H9 (cell line): ENCODE measurements around the gene CCR5. TPM values are rescaled to one million over a fixed set of nuclear protein-coding genes. Genes with fewer than 3 reads are reported as not detected.

ENCODE experiments used
- DNase-seq: peaks from one replicate; pipeline ENCODE4 v3.0.0-alpha.2; 2017
- H2AFZ ChIP-seq: one replicate; pipeline ENCODE4 v1.6.1; 2013; ENCODE audit warnings: mild to moderate bottlenecking, low read length, control low read depth, moderate library complexity
- H2AK5ac ChIP-seq: 2 replicates; pipeline ENCODE4 v1.6.1; 2013; ENCODE audit warnings: low read length, control low read depth, mixed read lengths; ENCODE audit not compliant: insufficient read length
- H2BK120ac ChIP-seq: one replicate; pipeline ENCODE4 v1.6.1; 2013; ENCODE audit warnings: low read depth, mild to moderate bottlenecking, low read length, control low read depth, inconsistent platforms; ENCODE audit not compliant: poor library complexity, severe bottlenecking
- H2BK12ac ChIP-seq: 2 replicates; pipeline ENCODE4 v1.6.1; 2013; ENCODE audit warnings: low read length, control low read depth, mixed read lengths, low read depth; ENCODE audit not compliant: insufficient read length
- H2BK15ac ChIP-seq: 2 replicates; pipeline ENCODE4 v1.6.1; 2013; ENCODE audit warnings: low read depth, low read length, control low read depth
- H2BK20ac ChIP-seq: one replicate; pipeline ENCODE4 v1.6.1; 2013; ENCODE audit warnings: low read depth, mild to moderate bottlenecking, low read length, control low read depth, inconsistent platforms; ENCODE audit not compliant: poor library complexity, severe bottlenecking
- H2BK5ac ChIP-seq: 2 replicates; pipeline ENCODE4 v1.6.1; 2013; ENCODE audit warnings: low read length, control low read depth, mixed read lengths; ENCODE audit not compliant: insufficient read length
- H3K14ac ChIP-seq: 2 replicates; pipeline ENCODE4 v1.6.1; 2013; ENCODE audit warnings: low read length, control low read depth; ENCODE audit not compliant: insufficient read depth
- H3K18ac ChIP-seq: 2 replicates; pipeline ENCODE4 v1.6.1; 2013; ENCODE audit warnings: low read depth, mild to moderate bottlenecking, mixed read lengths, low read length, control low read depth; ENCODE audit not compliant: insufficient read length
- H3K23ac ChIP-seq: 2 replicates; pipeline ENCODE4 v1.6.1; 2013; ENCODE audit warnings: low read length, control low read depth, mixed read lengths, low read depth; ENCODE audit not compliant: insufficient read length
- H3K23me2 ChIP-seq: 2 replicates; pipeline ENCODE4 v1.6.1; 2013; ENCODE audit warnings: low read depth, mild to moderate bottlenecking, mixed read lengths, low read length, control low read depth; ENCODE audit not compliant: insufficient read length, poor library complexity, severe bottlenecking
- H3K27ac ChIP-seq: 2 replicates; pipeline ENCODE4 v1.5.1; 2013; ENCODE audit warnings: low read length, control low read depth, mixed read lengths, low read depth; ENCODE audit not compliant: insufficient read length
- H3K27me3 ChIP-seq: 2 replicates; pipeline ENCODE4 v1.6.1; 2013; ENCODE audit warnings: low read length, control low read depth, inconsistent platforms; ENCODE audit not compliant: insufficient read depth
- H3K4ac ChIP-seq: 2 replicates; pipeline ENCODE4 v1.6.1; 2013; ENCODE audit warnings: low read depth, mild to moderate bottlenecking, control low read depth, inconsistent platforms, low read length, moderate library complexity
- H3K4me1 ChIP-seq: 2 replicates; pipeline ENCODE4 v1.6.1; 2013; ENCODE audit warnings: low read length, control low read depth, inconsistent platforms; ENCODE audit not compliant: insufficient read depth
- H3K4me2 ChIP-seq: 2 replicates; pipeline ENCODE4 v1.6.1; 2013; ENCODE audit warnings: low read length, control low read depth, mixed read lengths; ENCODE audit not compliant: insufficient read length, insufficient read depth
- H3K56ac ChIP-seq: 2 replicates; pipeline ENCODE4 v1.6.1; 2013; ENCODE audit warnings: low read depth, mild to moderate bottlenecking, mixed read lengths, low read length, control low read depth; ENCODE audit not compliant: insufficient read length
- H3K79me1 ChIP-seq: 2 replicates; pipeline ENCODE4 v1.6.1; 2013; ENCODE audit warnings: low read depth, mild to moderate bottlenecking, moderate library complexity, low read length, control low read depth, inconsistent platforms; ENCODE audit not compliant: insufficient read depth, poor library complexity, severe bottlenecking
- H3K79me2 ChIP-seq: 2 replicates; pipeline ENCODE4 v1.6.1; 2013; ENCODE audit warnings: low read length, control low read depth, inconsistent platforms; ENCODE audit not compliant: insufficient read depth
- H3K9ac ChIP-seq: 2 replicates; pipeline ENCODE4 v1.6.1; 2013; ENCODE audit warnings: low read length, control low read depth, mixed read lengths; ENCODE audit not compliant: insufficient read length; ENCODE audit errors: extremely low read depth
- H3K9me3 ChIP-seq: one replicate; pipeline ENCODE4 v1.6.1; 2013; ENCODE audit warnings: low read depth, low read length, inconsistent platforms; ENCODE audit not compliant: control insufficient read depth
- H3T11ph ChIP-seq: one replicate; pipeline ENCODE4 v1.6.1; 2013; ENCODE audit warnings: mild to moderate bottlenecking, low read length, control low read depth, inconsistent platforms
- H4K20me1 ChIP-seq: one replicate; pipeline ENCODE4 v1.6.1; 2013; ENCODE audit not compliant: control insufficient read depth, insufficient read length, insufficient read depth
- H4K5ac ChIP-seq: 2 replicates; pipeline ENCODE4 v1.6.1; 2013; ENCODE audit warnings: low read depth, mild to moderate bottlenecking, mixed read lengths, low read length, control low read depth; ENCODE audit not compliant: insufficient read length
- H4K8ac ChIP-seq: replicated peaks from 2 replicates; pipeline ENCODE4 v1.6.1; 2013; ENCODE audit warnings: low read length, control low read depth, mixed read lengths, low read depth; ENCODE audit not compliant: insufficient read length
- H4K91ac ChIP-seq: 2 replicates; pipeline ENCODE4 v1.6.1; 2013; ENCODE audit warnings: low read depth, mild to moderate bottlenecking, moderate library complexity, mixed read lengths, low read length, control low read depth; ENCODE audit not compliant: insufficient read length
- H3K27ac Mint-ChIP-seq, 3 experiments: 2 replicates in 2 of 3; 3 replicates in 1 of 3; pipeline ENCODE4 v1.8.0; 2020 to 2021; ENCODE audit warnings: mixed read lengths in 3 of 3, mild to moderate bottlenecking in 1 of 3, moderate library complexity in 1 of 3
- H3K27me3 Mint-ChIP-seq: 2 replicates; pipeline ENCODE4 v1.8.0; 2021; ENCODE audit warnings: low read depth, mild to moderate bottlenecking, moderate library complexity, mixed read lengths
- H3K36me3 Mint-ChIP-seq, 3 experiments: 2 replicates in 2 of 3; 3 replicates in 1 of 3; pipeline ENCODE4 v1.8.0; 2020 to 2021; ENCODE audit warnings: low read depth in 3 of 3, mixed read lengths in 3 of 3; ENCODE audit not compliant: insufficient read depth in 1 of 3
- H3K4me1 Mint-ChIP-seq, 2 experiments: 2 replicates each; pipeline ENCODE4 v1.8.0; 2020; ENCODE audit warnings: mixed read lengths in 2 of 2
- H3K4me3 Mint-ChIP-seq, 2 experiments: 2 replicates in 1 of 2; 3 replicates in 1 of 2; pipeline ENCODE4 v1.8.0; 2020 to 2021; ENCODE audit warnings: mild to moderate bottlenecking in 2 of 2, mixed read lengths in 2 of 2, moderate library complexity in 1 of 2
- H3K9me3 Mint-ChIP-seq, 2 experiments: 2 replicates in 1 of 2; 3 replicates in 1 of 2; pipeline ENCODE4 v1.8.0; 2020; ENCODE audit warnings: mild to moderate bottlenecking in 2 of 2, mixed read lengths in 2 of 2, moderate library complexity in 1 of 2
- CTCF ChIP-seq: fragments of 200-600 bp; sonication (generic); conservative IDR thresholded peaks from 3 replicates; pipeline ENCODE4 v1.8.0; 2021; ENCODE audit warnings: antibody characterized with exemption, mild to moderate bottlenecking
- WGBS: extraction: QIAGEN DNeasy Blood & Tissue Kit; methylation state at CpG from one replicate; pipeline ENCODE4 v1.1.7; 2013; ENCODE audit warnings: missing lambda C conversion rate, low lambda C conversion rate, mixed read lengths; ENCODE audit not compliant: insufficient read length; ENCODE audit errors: extremely low coverage; 5-methylcytosine and 5-hydroxymethylcytosine counted together
- long read RNA-seq: library from polyadenylated mRNA; unstranded; transcript quantifications from one replicate; pipeline ENCODE4 v2.0.0, GENCODE V29; 2020
- total RNA-seq: library from RNA; stranded (reverse); gene quantifications from 2 replicates; pipeline ENCODE4 v1.2.1, GENCODE V29; 2021

Gene CCR5
- total RNA-seq, result not detected in 2 replicates
- long read RNA-seq, result 0 reads

GRCh38 chr3:46370839-46371518 lies at the start of gene CCR5:
Gene CCR5 (plus strand): TSS chr3:46370946. CDS start chr3:46372903, 1,957 bp downstream.
- Histone ChIP-seq H3K27ac (no peak within 1 kb of the TSS), H3K79me2 (no peaks in the 10 kb centered on the region), H3K23me2 (peaks cover 2% of the 10 kb centered on the region), H2AFZ (no peak within 1 kb of the TSS), H2BK12ac (no peak within 1 kb of the TSS), H4K20me1 (no peaks in the 10 kb centered on the region), H3K9me3 (no peaks in the 10 kb centered on the region), H3K18ac (no peak within 1 kb of the TSS), H3K23ac (no peak within 1 kb of the TSS), H2BK15ac (no peak within 1 kb of the TSS), H3K4ac (no peak within 1 kb of the TSS), H3K4me2 (no peak within 1 kb of the TSS), H2BK120ac (no peak within 1 kb of the TSS), H2BK20ac (no peak within 1 kb of the TSS), H4K5ac (no peak within 1 kb of the TSS), H3K4me1 (peaks cover 4% of the 10 kb centered on the region), H3K27me3 (no peaks in the 10 kb centered on the region), H3K9ac (no peak within 1 kb of the TSS), H4K8ac (no peak within 1 kb of the TSS), H3K79me1 (no peaks in the 10 kb centered on the region), H3K14ac (no peak within 1 kb of the TSS), H3K56ac (no peak within 1 kb of the TSS), H3T11ph (no peak within 1 kb of the TSS), H2BK5ac (no peak within 1 kb of the TSS), H4K91ac (no peak within 1 kb of the TSS), H2AK5ac (no peak within 1 kb of the TSS)
- H3K4me1 Mint-ChIP-seq, result peaks cover 10 to 12% of the 10 kb centered on the region in 2 experiments
- no peaks in the 10 kb centered on the region for H3K9me3 Mint-ChIP-seq
- no peak for TF ChIP-seq CTCF
- DNase-seq, result no peak
- H3K36me3 Mint-ChIP-seq, result no peaks in the 10 kb centered on the region
- peaks cover 23% of the 10 kb centered on the region for H3K27me3 Mint-ChIP-seq
- WGBS, result no CpG with 5 or more reads among the region's 5 CpGs
- H3K4me3 Mint-ChIP-seq, result no peak within 1 kb of the TSS
- no peak within 1 kb of the TSS for H3K27ac Mint-ChIP-seq
